Smooth muscle cell (in vitro differentiated cells): ENCODE results near the gene ZMYND10. TPM values are rescaled to one million over a fixed set of nuclear protein-coding genes. Genes with fewer than 3 reads are reported as not detected.

Experiments used
- DNase-seq: peaks from one replicate; lab custom pipeline; 2025; ENCODE audit not compliant: unreplicated experiment; lab: John Stamatoyannopoulos, UW
- H2AFZ ChIP-seq: fragments of 200-600 bp; sonication (generic); 2 replicates; pipeline ENCODE4 v1.6.0; 2016; ENCODE audit warnings: antibody characterized with exemption, low read depth, mild to moderate bottlenecking
- H3F3A ChIP-seq: fragments of 200-600 bp; sonication (generic); 2 replicates; pipeline ENCODE4 v1.6.0; 2017; ENCODE audit warnings: antibody characterized with exemption, low read depth
- H3K27ac ChIP-seq: fragments of 200-600 bp; sonication (generic); 2 replicates; pipeline ENCODE4 v1.5.1; 2016; ENCODE audit warnings: low read depth, mild to moderate bottlenecking
- H3K27me3 ChIP-seq: fragments of 200-600 bp; sonication (generic); 2 replicates; pipeline ENCODE4 v1.6.1; 2016; ENCODE audit warnings: low read depth, mild to moderate bottlenecking
- H3K36me3 ChIP-seq: fragments of 200-600 bp; sonication (generic); 2 replicates; pipeline ENCODE4 v1.5.1; 2016; ENCODE audit warnings: low read depth
- H3K4me1 ChIP-seq: fragments of 200-600 bp; sonication (generic); 2 replicates; pipeline ENCODE4 v1.5.1; 2016; ENCODE audit warnings: low read depth
- H3K4me2 ChIP-seq: fragments of 200-600 bp; sonication (generic); 2 replicates; pipeline ENCODE4 v1.6.0; 2016; ENCODE audit warnings: mild to moderate bottlenecking
- H3K4me3 ChIP-seq: fragments of 200-600 bp; sonication (generic); 2 replicates; pipeline ENCODE4 v1.5.1; 2016; ENCODE audit warnings: mild to moderate bottlenecking
- H3K79me2 ChIP-seq: fragments of 200-600 bp; sonication (generic); 2 replicates; pipeline ENCODE4 v1.6.0; 2016; ENCODE audit warnings: low read depth, mild to moderate bottlenecking
- H3K9ac ChIP-seq: fragments of 200-600 bp; sonication (generic); 2 replicates; pipeline ENCODE4 v1.6.0; 2016; ENCODE audit warnings: low read depth
- H3K9me3 ChIP-seq: fragments of 200-600 bp; sonication (generic); replicated peaks from 2 replicates; pipeline ENCODE4 v1.5.1; 2016; ENCODE audit warnings: low read depth
- H4K20me1 ChIP-seq: fragments of 200-600 bp; sonication (generic); 2 replicates; pipeline ENCODE4 v1.6.0; 2016; ENCODE audit warnings: low read depth
- CTCF ChIP-seq: fragments of 200-600 bp; sonication (generic); IDR thresholded peaks from 2 replicates; pipeline ENCODE4 v1.5.1; 2017; ENCODE audit warnings: borderline replicate concordance, mild to moderate bottlenecking, antibody characterized with exemption; ENCODE audit not compliant: insufficient read depth, poor library complexity, severe bottlenecking
- WGBS: methylation state at CpG from one replicate; pipeline ENCODE4 v1.1.7; 2016; ENCODE audit warnings: low lambda C conversion rate; 5-methylcytosine and 5-hydroxymethylcytosine counted together
- polyA plus RNA-seq: library from polyadenylated mRNA; unstranded; fragments of >200 nt; fragmentation: Nextera tagmentation; extraction: Ambion mirVana; gene quantifications from 2 replicates; pipeline ENCODE4 v1.2.1, GENCODE V29; 2016
- total RNA-seq: library from RNA; depleted of rRNA; stranded (reverse); fragments of >200 nt; gene quantifications from 2 replicates; pipeline ENCODE4 v1.2.3, GENCODE V29; 2014

The ZMYND10 gene
- total and polyA plus RNA-seq, 2 experiments from 2014 or later: 0.27 to 1.7 TPM

GRCh38 chr3:50336452-50337174 lies 8.9 kb downstream of the ZMYND10 start:
- peaks cover 47% of the 10 kb centered on the region for H4K20me1 ChIP-seq
- H3K4me3 ChIP-seq: peak overlapping the region; percentile 79
- peak overlapping the region; percentile 45 for H2AFZ ChIP-seq
- peaks cover 43% of the 10 kb centered on the region for H3K4me1 ChIP-seq
- H3K36me3 ChIP-seq: no peaks in the 10 kb centered on the region
- no peak for TF ChIP-seq CTCF
- H3K9ac ChIP-seq: peak overlapping the region; percentile 94
- WGBS: under 1% methylated on average over 24 of the region's 31 CpGs
- H3K4me2 ChIP-seq: peak overlapping the region; percentile 89
- no peaks in the 10 kb centered on the region for H3K9me3 ChIP-seq
- peaks cover 17% of the 10 kb centered on the region for H3K27me3 ChIP-seq
- DNase-seq: no peak
- H3K79me2 ChIP-seq: peaks cover 53% of the 10 kb centered on the region
- H3F3A ChIP-seq: peaks cover 17% of the 10 kb centered on the region
- peak overlapping the region; percentile 93 for H3K27ac ChIP-seq

GRCh38 chr3:50334339-50335075 lies 11.0 kb downstream of the ZMYND10 start:
- H3K79me2 ChIP-seq: peaks cover 62% of the 10 kb centered on the region
- H4K20me1 ChIP-seq: peaks cover 48% of the 10 kb centered on the region
- TF ChIP-seq CTCF: no peak
- 70% methylated on average over 5 of the region's 5 CpGs for WGBS
- peak overlapping the region; percentile 39 for H3K9ac ChIP-seq
- H3F3A ChIP-seq: peaks cover 22% of the 10 kb centered on the region
- no peaks in the 10 kb centered on the region for H3K9me3 ChIP-seq
- H3K27me3 ChIP-seq: no peaks in the 10 kb centered on the region
- no peak overlapping the region for H2AFZ ChIP-seq
- H3K27ac ChIP-seq: peak overlapping the region; percentile 93
- no peak overlapping the region for H3K4me3 ChIP-seq
- H3K4me1 ChIP-seq: peaks cover 32% of the 10 kb centered on the region
- no peaks in the 10 kb centered on the region for H3K36me3 ChIP-seq
- DNase-seq: no peak
- H3K4me2 ChIP-seq: peak overlapping the region; percentile 89

- peaks cover 62% of the 10 kb centered on the region for H3K79me2 ChIP-seq
- H4K20me1 ChIP-seq: peaks cover 48% of the 10 kb centered on the region
- H3K27me3 ChIP-seq: no peaks in the 10 kb centered on the region
- no peaks in the 10 kb centered on the region for H3K9me3 ChIP-seq
- H3K4me3 ChIP-seq: no peak overlapping the region
- H3F3A ChIP-seq: peaks cover 21% of the 10 kb centered on the region
- WGBS: 70% methylated on average over 12 of the region's 12 CpGs
- H3K36me3 ChIP-seq: no peaks in the 10 kb centered on the region
- peak overlapping the region; percentile 93 for H3K27ac ChIP-seq
- no peak for DNase-seq
- peaks cover 32% of the 10 kb centered on the region for H3K4me1 ChIP-seq
- H2AFZ ChIP-seq: no peak overlapping the region
- H3K9ac ChIP-seq: peak overlapping the region; percentile 39
- TF ChIP-seq CTCF: no peak
- peak overlapping the region; percentile 89 for H3K4me2 ChIP-seq
These were observed 11.7 kb downstream of the ZMYND10 start for GRCh38 chr3:50333744-50334328.
